Cerebellar nuclear complex (tissue), 1 donor: Measurements from ENCODE around the gene WDFY3.

Experiments
- DNase-seq, 2 experiments: peaks; one replicate each; lab custom pipeline; 2025; lab: John Stamatoyannopoulos, UW

WDFY3 gene

DNA sequence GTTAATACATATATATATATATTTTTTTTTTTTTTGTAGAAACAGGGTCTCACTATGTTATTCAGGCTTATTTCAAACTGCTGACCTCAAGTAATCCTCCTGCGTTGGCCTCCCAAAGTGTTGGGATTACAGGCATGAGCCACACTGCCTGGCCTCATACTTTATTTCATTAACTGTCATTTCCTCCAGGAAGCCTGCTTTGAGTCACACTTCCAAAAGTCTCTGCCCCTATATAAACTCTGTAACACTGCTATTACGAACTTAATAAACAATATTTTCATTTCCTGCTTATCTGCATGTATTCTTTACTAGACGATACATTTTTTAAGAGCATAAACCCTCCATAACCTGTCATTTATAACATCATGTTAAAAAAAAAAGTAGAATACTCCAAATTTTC, 167.2 kb downstream of the WDFY3 start:
- DNase-seq: no peak

DNA sequence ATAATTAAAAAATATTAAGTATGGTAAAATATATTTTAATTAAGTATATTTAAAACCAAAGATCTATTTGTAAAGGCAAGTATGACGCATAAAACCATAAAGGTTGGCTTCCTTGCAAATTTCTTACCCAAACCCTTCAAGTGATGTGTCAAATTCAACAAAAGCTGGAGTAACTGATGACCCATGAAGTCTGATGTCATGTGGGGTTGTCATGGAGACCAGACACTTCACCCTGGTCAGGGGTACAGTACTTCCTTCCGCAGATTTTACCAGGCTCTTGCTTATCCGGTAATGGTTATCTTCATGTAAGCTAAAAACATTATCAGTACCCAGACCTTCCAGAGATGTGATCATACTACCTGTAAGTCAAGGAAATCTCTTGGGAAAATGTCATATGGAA, 170.1 kb downstream of the WDFY3 start:
- DNase-seq: no peak

DNA sequence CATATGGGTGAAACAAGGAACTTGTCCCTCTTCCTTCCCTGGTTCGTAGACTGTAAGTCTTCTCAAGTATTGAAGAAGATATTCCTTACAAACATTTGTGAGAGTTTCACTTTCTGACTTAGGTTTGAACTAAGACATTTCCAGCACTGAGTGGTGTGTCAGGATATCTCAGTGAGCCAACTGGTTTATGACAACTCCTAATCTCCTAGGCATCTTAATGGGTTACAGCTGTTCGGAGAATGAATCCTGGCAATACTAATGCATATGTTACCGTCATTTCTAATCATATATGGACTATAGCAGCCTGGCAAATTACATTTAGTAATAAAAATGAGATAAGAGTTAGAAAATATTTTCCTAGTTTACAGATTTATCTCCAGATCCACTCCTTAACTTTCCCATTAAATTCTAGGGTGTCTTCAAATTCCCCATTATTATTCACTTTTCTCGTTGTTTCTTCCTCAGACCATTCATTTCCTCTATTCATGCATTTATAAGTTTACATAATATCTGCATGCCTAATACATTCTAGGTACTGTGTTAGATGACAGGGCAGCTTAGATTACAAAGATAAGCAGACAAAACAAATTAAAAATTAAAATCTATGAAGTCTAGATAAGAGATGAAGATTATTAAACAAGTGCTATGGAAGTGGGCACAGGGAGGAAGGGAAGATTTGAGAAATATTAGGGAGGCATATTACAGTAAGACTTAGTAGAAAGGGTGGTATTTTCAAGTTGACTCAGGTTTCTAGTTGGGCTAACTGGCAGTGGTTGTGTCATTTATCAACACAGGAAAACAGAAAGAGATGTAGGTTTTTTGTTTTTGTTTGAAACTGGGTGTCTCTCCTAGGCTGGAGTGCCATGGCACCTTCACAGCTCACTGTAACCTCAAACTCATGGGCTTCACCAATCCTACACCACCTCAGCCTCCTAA, 173.9 kb downstream of the WDFY3 start:
- no peak for DNase-seq

DNA sequence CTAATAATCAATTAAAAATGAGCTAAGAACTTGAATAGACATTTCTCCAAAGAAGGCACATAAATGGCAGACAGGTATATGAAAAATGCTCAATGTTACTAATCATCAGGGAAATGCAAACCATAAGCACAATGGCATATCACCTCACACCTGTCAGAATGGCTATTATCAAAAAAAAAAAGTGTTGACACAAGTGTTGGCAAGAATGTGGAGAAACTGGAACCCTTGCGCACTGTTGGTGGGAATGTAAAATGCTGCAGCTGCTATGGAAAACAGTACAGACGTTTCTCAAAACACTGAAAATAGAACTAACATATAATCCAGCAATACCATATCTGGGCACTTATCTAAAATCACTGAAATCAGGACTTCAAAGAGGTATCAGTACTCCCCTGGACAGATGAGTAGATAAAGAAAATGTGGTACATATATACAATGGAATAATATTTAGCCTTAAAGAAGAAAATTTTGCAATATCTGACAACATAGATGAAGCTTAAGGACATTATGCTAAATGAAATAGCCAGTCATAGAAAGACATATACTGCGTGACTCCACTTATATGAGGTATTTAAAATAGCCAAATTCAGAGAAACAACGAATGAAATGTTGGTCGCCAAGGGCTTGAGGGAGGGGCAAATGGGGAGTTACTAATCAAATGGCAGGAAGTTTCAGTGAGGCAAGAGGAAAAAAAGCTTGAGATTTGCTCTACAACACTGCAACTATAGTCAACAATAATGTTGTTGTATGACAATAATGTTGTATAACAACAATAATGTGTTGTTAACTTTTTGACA, 175.5 kb downstream of the WDFY3 start:
- no peak for DNase-seq

DNA sequence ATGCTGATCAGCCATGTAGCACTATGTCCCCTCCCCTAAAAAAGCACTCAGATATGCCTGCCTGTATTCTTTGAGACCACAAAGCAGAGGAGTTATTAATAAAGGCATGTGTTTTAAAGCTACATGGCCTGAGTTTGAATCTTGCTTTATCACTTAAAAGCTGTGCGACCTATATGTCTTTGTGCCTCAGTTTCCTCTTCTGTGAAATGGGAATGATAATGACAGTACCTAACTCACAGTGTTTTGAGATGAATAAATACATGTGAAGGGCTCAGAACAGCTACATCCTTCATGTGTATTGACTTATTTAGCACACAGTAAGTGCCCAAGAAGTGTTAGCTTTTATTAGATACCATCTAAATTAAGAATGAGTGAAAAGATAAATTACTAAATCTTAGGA, 180.0 kb downstream of the WDFY3 start:
- no peak for DNase-seq

DNA sequence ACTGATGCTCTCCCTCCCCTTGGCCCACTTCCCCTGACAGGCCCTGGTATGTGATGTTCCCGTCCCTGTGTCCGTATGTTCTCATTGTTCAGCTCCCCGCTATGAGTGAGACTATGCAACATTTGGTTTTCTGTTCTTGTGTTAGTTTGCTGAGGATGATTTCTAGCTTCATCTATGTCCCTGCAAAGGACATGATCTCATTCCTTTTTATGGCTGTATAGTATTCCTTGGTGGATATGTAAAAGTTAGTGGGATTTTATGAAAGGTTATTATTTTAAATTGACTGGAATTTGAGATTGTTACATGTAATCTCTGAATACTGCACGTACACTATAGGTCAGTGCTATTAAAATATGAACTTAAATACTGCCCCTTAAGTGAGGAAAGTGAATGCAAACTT, 184.0 kb downstream of the WDFY3 start:
- DNase-seq: no peak

DNA sequence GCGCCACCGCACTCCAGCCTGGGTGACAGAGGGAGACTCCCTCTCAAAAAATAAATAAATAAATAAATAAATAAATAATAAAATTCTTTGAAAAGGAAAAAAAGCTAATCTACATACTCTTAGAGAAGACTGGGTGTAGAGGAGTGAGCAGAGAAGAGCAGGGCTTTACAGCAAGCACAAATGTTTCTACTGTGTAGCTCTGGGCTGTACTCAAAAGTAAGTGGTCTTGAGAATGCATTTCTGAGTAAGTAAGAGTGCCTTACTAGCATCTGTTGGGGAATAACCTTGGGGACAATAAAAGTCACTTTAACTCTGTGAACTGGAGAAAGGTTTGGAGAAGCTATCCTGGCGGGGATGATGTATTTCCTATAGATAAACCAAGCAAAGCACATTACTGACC, 185.8 kb downstream of the WDFY3 start:
- no peak for DNase-seq

DNA sequence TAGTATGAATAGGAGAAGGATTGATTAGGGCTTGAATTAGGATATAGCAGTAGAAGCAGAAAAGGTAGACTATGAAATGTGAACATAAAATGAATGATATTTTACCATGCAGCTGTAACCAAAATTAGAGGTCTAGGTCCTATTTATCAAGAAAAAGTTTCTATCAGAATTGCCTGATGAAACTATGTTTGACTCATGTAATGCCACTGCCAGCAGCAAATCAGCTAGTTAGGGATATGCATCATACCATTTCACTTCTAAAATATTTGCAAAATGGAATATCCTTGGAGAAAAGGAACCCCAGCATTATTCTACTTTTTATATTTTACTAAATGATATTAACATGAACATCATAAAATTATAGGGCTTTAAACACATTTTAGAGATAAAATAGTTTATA, 188.4 kb downstream of the WDFY3 start:
- no peak for DNase-seq

DNA sequence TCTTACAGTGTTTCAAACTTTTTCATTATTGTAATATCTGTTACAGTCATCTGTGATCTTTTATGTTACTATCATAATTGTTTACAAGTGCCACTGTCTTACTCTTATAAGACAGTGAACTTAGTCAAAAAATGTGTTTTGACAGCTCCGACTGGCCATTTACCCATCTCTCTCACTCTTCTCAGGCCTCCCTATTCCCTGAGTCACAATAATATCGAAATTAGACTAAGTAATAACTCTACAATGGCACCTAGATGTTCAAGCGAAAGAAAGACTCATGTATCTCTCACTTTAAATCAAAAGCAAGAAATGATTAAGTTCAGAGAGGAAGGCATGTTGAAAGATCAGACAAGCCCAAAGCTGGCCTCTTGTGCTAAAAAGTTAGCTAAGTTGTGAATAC, 199.3 kb downstream of the WDFY3 start:
- DNase-seq: no peak

DNA sequence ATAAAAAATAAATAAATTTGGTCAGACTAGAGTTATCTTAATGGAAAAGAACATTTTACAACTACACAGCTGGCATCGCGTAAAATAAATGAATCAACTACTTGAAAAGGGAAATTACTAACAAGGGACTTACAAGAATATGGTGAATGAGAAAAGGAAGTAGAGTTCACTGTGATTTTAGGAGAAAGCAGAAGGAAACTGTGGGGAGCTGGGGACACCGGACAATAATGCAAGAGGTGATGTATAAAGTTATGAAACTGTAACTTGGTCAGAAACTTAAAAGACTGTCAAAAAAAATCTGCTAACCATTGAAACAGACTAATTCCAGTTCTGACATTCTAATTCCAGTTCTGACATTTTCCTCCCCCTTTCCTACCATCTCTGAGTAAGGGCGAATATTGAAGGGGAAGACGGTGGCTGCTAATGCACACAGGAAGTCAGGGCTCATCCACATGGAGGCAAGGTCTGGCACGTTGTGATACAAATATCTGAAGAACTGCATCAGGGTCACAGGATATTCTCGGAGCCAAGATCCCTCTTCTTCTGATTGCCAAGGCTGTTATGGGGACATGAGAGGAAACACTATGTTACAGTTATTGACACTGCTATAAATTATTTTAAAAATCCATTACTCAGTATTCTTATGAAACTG, 213.0 kb downstream of the WDFY3 start:
- no peak for DNase-seq

DNA sequence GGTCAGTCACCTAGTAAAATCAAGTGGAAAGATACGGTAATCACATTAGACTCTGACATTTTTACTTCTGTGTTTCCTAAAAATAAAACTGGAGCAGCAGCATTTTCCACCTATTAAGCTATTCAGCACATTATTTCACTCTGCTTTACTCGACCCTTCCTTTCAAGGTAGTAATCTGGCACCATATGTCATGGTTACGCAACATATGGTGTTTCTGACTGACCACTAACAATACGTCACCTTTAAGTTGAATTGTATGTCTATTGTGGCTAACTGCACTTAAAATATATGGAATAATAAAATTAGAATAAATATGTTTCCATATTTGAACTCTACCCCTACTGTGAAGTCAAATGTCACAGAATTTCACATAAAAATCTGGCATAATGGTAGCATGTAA, 214.8 kb downstream of the WDFY3 start:
- no peak for DNase-seq

DNA sequence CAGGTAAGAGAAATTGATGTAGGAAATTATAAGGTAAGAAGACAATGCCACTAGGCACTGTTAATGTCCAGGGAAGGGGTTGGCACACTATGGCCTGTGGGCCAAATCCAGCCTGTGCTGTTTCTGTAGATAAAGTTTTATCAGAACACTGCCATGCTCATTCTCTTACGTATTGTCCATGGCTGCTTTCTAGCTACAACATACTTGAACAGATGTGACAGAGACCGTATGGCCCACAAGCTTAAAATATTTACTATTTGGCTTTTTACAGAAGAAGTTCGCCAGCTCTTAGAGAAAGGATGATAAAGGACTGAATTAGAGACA, 215.6 kb downstream of the WDFY3 start:
- DNase-seq: no peak

DNA sequence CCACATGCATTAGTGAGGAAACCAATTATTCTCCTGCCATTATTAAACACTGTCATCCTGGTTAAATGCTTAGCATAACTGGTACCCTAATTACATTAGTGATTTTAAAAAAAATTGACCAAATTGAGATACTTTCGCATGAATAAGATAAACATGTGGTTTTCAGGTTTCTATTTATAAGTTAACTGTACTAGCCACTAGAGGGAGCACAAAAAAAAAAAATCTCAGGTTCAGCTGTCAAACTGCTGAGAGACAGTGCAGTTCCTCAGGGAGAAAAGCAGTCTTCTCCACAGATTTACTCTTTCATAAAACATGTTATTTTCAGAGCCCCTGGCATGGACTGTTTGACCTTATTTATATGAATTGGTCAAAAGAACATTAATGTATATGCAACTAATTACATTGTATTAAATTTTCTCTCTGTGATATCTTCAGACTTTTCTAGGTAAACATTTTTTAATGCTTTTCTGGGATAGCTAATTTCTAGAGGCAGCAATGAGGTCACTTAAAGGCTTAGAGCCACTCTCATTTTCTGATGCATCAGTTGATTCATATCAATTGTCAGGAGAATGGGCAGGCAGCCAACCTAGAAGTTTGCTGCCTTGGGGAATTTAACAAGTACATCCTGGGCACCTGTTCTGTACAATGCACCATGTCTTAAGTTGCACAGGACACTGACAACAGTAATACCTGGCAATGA, 216.1 kb downstream of the WDFY3 start:
- peak in 1 of 2 experiments; percentile 57 for DNase-seq

DNA sequence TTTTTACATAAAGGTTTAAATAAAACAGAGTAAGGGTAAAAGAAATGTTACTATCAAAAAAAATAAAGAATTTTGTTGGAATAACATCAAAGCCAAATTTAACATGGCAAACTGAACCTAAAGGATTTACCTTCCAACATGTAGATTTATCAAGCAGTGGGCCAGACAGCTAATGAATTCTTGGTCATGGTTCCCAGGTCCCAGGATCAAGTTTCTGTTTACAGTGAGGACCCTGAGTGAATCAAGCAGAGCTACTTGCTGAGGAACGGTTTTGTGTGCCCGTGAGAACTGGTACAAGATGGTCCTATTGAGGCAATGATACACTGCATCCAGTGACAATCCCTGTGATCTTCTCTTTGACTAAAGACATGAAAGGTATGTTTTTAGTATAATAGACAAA, 226.4 kb downstream of the WDFY3 start:
- no peak for DNase-seq

DNA sequence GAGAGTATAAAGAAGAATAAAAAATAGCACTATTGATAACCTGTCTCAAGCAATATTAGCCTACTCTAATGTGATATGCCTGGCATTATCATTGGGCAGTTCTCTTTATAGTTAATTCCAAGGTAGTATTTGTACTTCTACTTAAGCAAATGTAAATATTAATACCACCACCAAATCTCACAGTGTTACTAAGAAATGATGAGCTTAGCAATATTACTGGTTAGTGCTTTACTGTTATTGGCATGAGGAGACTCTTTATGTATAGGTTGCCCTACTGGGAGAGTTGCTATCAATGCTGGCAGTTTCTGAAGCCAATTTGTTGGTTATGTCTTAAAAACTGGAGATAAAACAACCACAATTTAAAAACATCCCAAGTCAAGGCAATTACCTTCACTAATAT, 227.9 kb downstream of the WDFY3 start:
- DNase-seq: no peak

DNA sequence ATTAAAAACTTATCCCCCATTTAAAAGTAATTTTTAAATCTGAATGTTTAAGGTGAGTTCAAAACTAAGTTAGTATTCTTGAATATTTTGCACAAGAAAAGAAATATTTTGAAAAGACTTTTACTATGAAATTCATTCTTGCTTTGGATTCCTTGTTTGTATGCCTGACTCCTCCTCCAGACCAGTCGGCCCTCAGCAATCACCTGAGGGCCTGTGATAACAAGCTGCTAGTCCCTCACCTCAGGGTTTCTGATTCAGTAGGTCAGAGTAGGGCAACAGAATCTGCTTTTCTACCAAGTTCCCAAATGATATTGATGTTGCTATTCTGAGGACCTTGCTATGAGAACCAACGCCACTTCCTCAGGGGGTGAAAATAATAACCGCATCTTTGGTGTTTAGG, 228.8 kb downstream of the WDFY3 start:
- no peak for DNase-seq

DNA sequence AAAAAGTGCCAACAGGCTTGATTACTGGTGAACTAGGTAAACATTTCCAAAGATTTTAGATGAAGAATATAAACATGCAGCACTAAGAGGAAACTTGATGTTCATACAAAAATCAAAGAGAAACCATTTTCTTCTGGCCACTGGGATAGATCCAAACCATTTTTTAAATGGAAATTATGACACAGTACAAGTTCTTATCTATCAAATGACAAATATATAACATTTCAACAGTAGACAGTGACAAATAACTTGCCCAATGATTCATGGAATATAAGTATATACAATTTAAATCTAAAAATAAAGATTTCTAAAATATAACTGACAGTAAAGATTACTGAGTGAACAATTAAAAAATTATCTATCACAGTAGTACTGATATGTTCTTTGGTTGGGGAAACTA, 232.5 kb downstream of the WDFY3 start:
- no peak for DNase-seq

DNA sequence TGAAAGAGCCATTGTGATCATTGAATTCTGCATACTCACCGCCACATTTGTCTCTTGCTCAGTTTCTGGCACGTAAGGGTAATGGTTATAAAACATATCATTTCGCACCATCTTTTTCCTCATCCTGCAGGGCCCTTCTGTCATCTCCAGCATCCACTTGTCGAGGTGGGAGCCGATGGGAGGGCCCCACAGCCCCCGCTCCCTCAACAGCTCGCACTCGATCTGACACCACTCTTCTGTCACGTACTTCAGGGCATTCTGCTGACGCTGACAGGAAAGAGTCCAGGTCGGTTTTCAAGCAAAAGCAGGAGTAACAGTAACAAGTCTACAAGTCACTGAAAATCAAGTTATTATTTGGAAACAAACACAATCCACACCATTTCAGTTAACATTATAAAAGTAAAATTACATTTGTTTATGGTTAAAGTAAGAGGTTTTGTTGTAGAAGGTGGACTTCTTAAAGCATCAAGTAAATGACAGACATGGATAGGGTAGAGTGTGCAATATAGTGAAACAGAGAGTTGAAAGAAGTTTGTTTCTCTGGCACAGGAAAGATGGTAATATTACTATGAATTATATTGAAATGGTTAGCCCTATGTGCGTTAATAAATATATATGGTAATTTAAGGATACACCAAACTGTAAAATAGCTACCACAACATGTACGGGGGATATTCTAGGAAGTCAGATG, 233.0 kb downstream of the WDFY3 start:
- no peak for DNase-seq

DNA sequence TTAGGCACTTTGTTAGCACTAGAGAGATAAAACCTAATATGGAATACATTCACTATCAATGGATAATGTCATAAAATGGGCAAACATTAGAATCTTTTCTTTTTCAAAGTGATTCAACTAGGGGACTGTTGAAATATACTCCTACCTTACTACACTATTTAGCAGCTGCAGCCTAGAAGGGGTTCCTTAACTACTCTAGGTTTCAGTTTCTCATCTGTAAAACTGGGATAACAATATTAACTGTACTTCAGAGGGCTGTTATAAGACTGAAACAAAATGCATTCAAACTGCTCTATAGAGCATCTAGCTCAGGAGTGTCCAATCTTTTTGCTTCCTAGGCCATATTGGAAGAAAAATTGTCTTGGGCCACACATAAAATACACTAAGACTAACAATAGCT, 236.1 kb downstream of the WDFY3 start:
- no peak for DNase-seq

DNA sequence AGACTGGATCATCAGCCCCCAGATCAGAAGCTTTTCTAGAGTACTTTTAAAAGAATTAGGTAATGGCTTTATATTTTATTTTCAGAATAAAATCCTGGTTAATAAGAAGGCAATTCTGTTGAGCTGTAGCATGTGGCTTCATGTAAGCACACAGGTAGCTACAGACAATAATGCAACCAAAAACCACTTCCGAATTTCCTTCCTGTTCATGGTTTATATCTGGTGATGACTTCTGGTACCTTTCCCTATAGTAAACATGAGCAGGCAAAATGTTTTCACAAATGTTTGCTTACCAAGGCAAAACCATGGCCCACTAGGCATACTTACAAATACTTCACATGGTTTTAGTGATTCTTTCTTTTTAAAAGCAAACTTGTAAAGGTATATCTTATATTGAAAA, 239.0 kb downstream of the WDFY3 start:
- no peak for DNase-seq

DNA sequence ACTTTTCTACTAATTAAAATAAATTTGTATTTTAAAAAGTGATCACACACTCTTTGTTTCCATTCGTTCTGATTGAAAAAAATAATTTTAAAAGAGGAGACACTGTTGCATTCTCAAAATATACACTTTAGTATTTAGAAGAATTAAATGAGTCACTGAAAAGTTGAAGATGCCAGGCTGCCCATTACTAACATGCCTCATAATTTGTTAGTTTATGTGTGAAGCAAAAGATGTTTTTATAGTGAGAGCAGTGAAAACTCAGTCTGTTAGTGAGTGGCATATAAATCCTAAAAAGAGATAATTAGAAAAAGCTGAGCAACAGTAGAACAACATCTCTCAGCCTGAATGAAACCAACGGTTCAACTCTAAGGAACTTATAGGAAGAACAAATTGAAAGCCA, 240.1 kb downstream of the WDFY3 start:
- DNase-seq: no peak

DNA sequence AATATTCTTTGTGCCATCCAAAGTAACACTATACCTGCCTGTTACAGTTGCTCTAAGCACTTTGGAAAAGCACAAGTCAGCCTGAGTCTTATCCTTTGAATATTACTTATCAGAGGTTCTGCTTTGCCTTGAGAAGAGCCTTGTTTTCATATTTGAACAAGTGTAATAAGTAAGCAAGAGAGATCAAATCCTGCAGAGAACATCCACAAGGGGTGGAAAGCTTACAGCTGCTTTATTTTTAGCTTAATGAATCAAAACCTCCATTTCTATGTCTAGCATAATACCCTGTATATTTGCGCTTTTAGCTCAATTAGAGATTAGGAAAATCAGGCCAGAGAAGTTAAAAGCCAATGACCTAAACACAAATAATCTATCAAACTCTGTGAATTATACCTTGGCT, 243.8 kb downstream of the WDFY3 start:
- DNase-seq: no peak
